Mesendoderm (in vitro differentiated cells): ENCODE measurements around the gene LAMA3.
A peak's percentile ranks its signal among the peaks of the same experiment; 100 is the strongest.

ENCODE experiments used
- DNase-seq: peaks from one replicate; pipeline ENCODE4 v3.0.0; 2013
- H2AK5ac ChIP-seq: 2 replicates; pipeline ENCODE4 v1.6.1; 2013; ENCODE audit warnings: low read length, inconsistent platforms
- H2BK120ac ChIP-seq: 2 replicates; pipeline ENCODE4 v1.6.1; 2013; ENCODE audit warnings: low read depth, mild to moderate bottlenecking, low read length, moderate library complexity, mixed read lengths
- H2BK15ac ChIP-seq: replicated peaks from 2 replicates; pipeline ENCODE4 v1.6.1; 2013; ENCODE audit warnings: low read depth, mild to moderate bottlenecking, moderate library complexity
- H2BK5ac ChIP-seq: 2 replicates; pipeline ENCODE4 v1.6.1; 2013; ENCODE audit warnings: low read length, inconsistent platforms
- H3K18ac ChIP-seq: 2 replicates; pipeline ENCODE4 v1.6.1; 2013; ENCODE audit warnings: mild to moderate bottlenecking, low read length, mixed read lengths
- H3K23ac ChIP-seq: one replicate; pipeline ENCODE4 v1.6.1; 2013; ENCODE audit warnings: low read length
- H3K27ac ChIP-seq: 2 replicates; pipeline ENCODE4 v1.5.1; 2013; ENCODE audit warnings: low read depth, mild to moderate bottlenecking, inconsistent platforms, low read length, moderate library complexity
- H3K27me3 ChIP-seq: 2 replicates; pipeline ENCODE4 v1.6.1; 2013; ENCODE audit warnings: low read length, control low read depth, mild to moderate bottlenecking, inconsistent platforms; ENCODE audit not compliant: insufficient read depth, poor library complexity
- H3K36me3 ChIP-seq: 2 replicates; pipeline ENCODE4 v1.6.1; 2013; ENCODE audit warnings: low read length, inconsistent platforms; ENCODE audit not compliant: control insufficient read depth, insufficient read depth
- H3K4ac ChIP-seq: one replicate; pipeline ENCODE4 v1.6.1; 2013; ENCODE audit warnings: low read depth, mild to moderate bottlenecking, low read length, moderate library complexity
- H3K4me1 ChIP-seq: 2 replicates; pipeline ENCODE4 v1.6.1; 2013; ENCODE audit warnings: low read depth, low read length, inconsistent platforms; ENCODE audit not compliant: control insufficient read depth
- H3K4me2 ChIP-seq: 2 replicates; pipeline ENCODE4 v1.6.1; 2013; ENCODE audit warnings: low read length
- H3K4me3 ChIP-seq: 2 replicates; pipeline ENCODE4 v1.5.1; 2013; ENCODE audit warnings: mild to moderate bottlenecking, low read length
- H3K56ac ChIP-seq: one replicate; pipeline ENCODE4 v1.6.1; 2013; ENCODE audit warnings: low read length
- H3K79me1 ChIP-seq: 2 replicates; pipeline ENCODE4 v1.6.1; 2013; ENCODE audit warnings: low read length, inconsistent platforms
- H3K79me2 ChIP-seq: 2 replicates; pipeline ENCODE4 v1.6.1; 2013; ENCODE audit warnings: mild to moderate bottlenecking, low read length; ENCODE audit not compliant: control insufficient read depth, insufficient read depth
- H3K9ac ChIP-seq: 2 replicates; pipeline ENCODE4 v1.6.1; 2013; ENCODE audit warnings: low read length, inconsistent platforms
- H4K5ac ChIP-seq: one replicate; pipeline ENCODE4 v1.6.1; 2013; ENCODE audit warnings: low read length
- H4K8ac ChIP-seq: one replicate; pipeline ENCODE4 v1.6.1; 2013; ENCODE audit warnings: low read depth, mild to moderate bottlenecking, control low read depth, low read length, moderate library complexity
- WGBS: extraction: QIAGEN DNeasy Blood & Tissue Kit; methylation state at CpG from one replicate; pipeline ENCODE4 v1.1.7; 2013; ENCODE audit warnings: low lambda C conversion rate, missing lambda C conversion rate; ENCODE audit not compliant: insufficient coverage; ENCODE audit errors: extremely low coverage; 5-methylcytosine and 5-hydroxymethylcytosine counted together

LAMA3 gene

DNA sequence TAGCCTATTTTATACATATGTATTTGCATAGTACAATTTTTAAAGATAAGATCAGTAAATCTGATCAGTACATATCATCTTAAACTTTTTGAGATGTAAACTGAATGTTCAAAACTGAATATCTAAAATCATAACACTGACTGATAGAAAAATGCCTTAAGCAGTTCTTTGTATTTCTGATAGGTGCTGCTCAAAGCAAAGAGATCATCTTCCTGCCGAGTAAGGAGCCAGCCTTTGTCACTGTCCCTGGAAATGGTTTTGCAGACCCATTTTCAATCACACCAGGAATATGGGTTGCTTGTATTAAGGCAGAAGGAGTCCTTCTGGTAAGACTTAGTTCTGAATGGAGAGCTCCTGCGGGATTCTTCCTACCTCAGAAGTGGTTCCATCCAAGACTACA is 135.0 kb downstream of the LAMA3 start:
- H4K8ac ChIP-seq = no peak overlapping the region

DNA sequence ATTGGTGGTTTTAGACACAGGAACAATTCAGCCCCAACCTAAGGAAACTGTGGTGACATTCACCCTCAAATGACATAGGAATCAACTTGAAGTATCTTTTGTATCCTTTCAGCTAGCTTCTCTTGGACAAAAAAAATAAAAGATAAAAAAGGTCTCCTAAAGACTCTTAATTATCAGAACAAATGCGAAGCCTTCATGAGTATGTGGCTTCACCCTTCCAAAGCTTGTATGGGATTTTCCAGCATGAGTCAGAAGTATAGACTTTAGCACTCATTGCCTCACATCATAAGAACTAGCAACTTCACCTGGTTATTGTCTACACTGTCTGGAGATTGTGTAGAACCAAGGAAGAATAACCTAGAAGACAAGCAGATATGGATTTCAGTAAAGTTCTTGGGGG is 135.4 kb downstream of the LAMA3 start:
- Histone ChIP-seq H3K4ac (no peak overlapping the region), H3K27me3 (no peaks in the 10 kb centered on the region), H3K4me2 (no peak overlapping the region), H2BK5ac (no peak overlapping the region), H3K27ac (no peak overlapping the region), H3K79me2 (no peaks in the 10 kb centered on the region), H4K8ac (no peak overlapping the region), H3K79me1 (no peaks in the 10 kb centered on the region), H3K4me3 (no peak overlapping the region), H3K4me1 (no peaks in the 10 kb centered on the region), H2BK15ac (no peak overlapping the region), H2AK5ac (no peak overlapping the region), H3K9ac (no peak overlapping the region), H3K18ac (no peak overlapping the region), H3K56ac (no peak overlapping the region), H2BK120ac (no peak overlapping the region), H3K23ac (no peak overlapping the region), H4K5ac (no peak overlapping the region), H3K36me3 (no peaks in the 10 kb centered on the region)
- no CpG with 5 or more reads among the region's 1 CpG for whole genome bisulfite sequencing
- no peak for DNase-seq

More for the DNA sequence above, 135.0 kb downstream of the LAMA3 start:
- no peak overlapping the region for H3K18ac ChIP-seq
- no peak overlapping the region for H2BK15ac ChIP-seq
- WGBS = no CpG with 5 or more reads among the region's 2 CpGs
- no peak overlapping the region for H3K9ac ChIP-seq
- no peaks in the 10 kb centered on the region for H3K36me3 ChIP-seq
- H3K27me3 ChIP-seq = no peaks in the 10 kb centered on the region
- H4K5ac ChIP-seq = no peak overlapping the region
- DNase-seq = peak; percentile 53
- no peaks in the 10 kb centered on the region for H3K79me2 ChIP-seq
- H2AK5ac ChIP-seq = no peak overlapping the region
- no peak overlapping the region for H3K4me3 ChIP-seq
- no peak overlapping the region for H3K4ac ChIP-seq
- no peak overlapping the region for H3K27ac ChIP-seq
- H3K23ac ChIP-seq = no peak overlapping the region
- no peak overlapping the region for H3K56ac ChIP-seq
- H3K4me2 ChIP-seq = no peak overlapping the region
- no peak overlapping the region for H2BK120ac ChIP-seq
- H3K4me1 ChIP-seq = no peaks in the 10 kb centered on the region
- H2BK5ac ChIP-seq = no peak overlapping the region
- no peaks in the 10 kb centered on the region for H3K79me1 ChIP-seq

- H3K9ac ChIP-seq = no peak overlapping the region
- H3K18ac ChIP-seq = no peak overlapping the region
- H3K23ac ChIP-seq = no peak overlapping the region
- H2BK5ac ChIP-seq = no peak overlapping the region
- H3K4ac ChIP-seq = no peak overlapping the region
- H3K79me1 ChIP-seq = no peaks in the 10 kb centered on the region
- no peak overlapping the region for H3K27ac ChIP-seq
- no peak for DNase-seq
- no peak overlapping the region for H2BK120ac ChIP-seq
- H3K4me3 ChIP-seq = no peak overlapping the region
- no peak overlapping the region for H3K4me2 ChIP-seq
- no peaks in the 10 kb centered on the region for H3K79me2 ChIP-seq
- H4K5ac ChIP-seq = no peak overlapping the region
- no peaks in the 10 kb centered on the region for H3K36me3 ChIP-seq
- no peak overlapping the region for H4K8ac ChIP-seq
- H2BK15ac ChIP-seq = no peak overlapping the region
- no peaks in the 10 kb centered on the region for H3K27me3 ChIP-seq
- H3K4me1 ChIP-seq = no peaks in the 10 kb centered on the region
- H2AK5ac ChIP-seq = no peak overlapping the region
- no peak overlapping the region for H3K56ac ChIP-seq
- WGBS = no CpG with 5 or more reads among the region's 2 CpGs
Measured at GRCh38 chr18:23825496-23825895, 136.2 kb downstream of the LAMA3 start.

- Histone ChIP-seq H3K27ac (no peak overlapping the region), H3K4me2 (no peak overlapping the region), H2AK5ac (no peak overlapping the region), H2BK120ac (no peak overlapping the region), H3K4me3 (no peak overlapping the region), H3K4ac (no peak overlapping the region), H3K4me1 (no peaks in the 10 kb centered on the region), H3K56ac (no peak overlapping the region), H3K18ac (no peak overlapping the region), H3K79me2 (no peaks in the 10 kb centered on the region), H3K9ac (no peak overlapping the region), H3K23ac (no peak overlapping the region), H3K36me3 (no peaks in the 10 kb centered on the region), H2BK15ac (no peak overlapping the region), H4K5ac (no peak overlapping the region), H3K27me3 (no peaks in the 10 kb centered on the region), H2BK5ac (no peak overlapping the region), H4K8ac (no peak overlapping the region), H3K79me1 (no peaks in the 10 kb centered on the region)
- DNase-seq = no peak
- no CpG with 5 or more reads among the region's 6 CpGs for WGBS
Measured at GRCh38 chr18:23825978-23826405, 136.7 kb downstream of the LAMA3 start.

- Histone ChIP-seq H2BK15ac (no peak overlapping the region), H3K4me2 (no peak overlapping the region)
- no CpG with 5 or more reads among the region's 4 CpGs for WGBS
Measured at GRCh38 chr18:23826850-23827620, 137.8 kb downstream of the LAMA3 start.

DNA sequence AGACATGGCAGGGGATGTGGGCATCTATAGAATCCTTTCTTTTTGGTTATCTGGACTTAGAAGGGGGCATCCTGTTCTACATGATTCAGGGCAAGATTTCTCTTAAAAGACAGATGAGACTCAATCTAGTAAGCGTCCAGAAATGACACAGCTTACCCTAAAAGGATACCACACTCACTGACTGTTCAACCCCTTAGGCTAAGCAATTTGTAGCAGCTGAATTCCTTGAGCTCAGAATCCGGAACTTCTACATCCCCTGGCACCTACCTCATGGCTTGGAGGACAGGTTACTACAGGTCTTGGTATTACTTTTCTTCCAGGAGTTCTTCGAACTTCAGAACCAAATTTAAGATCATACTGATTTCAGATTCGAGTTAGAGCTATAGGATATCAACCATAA is 138.4 kb downstream of the LAMA3 start:
- no peaks in the 10 kb centered on the region for H3K79me1 ChIP-seq
- DNase-seq = no peak
- no peak overlapping the region for H2AK5ac ChIP-seq
- no peaks in the 10 kb centered on the region for H3K27me3 ChIP-seq
- H3K79me2 ChIP-seq = no peaks in the 10 kb centered on the region
- H4K5ac ChIP-seq = no peak overlapping the region
- no CpG with 5 or more reads among the region's 4 CpGs for WGBS
- H3K9ac ChIP-seq = no peak overlapping the region
- H2BK5ac ChIP-seq = no peak overlapping the region
- H3K36me3 ChIP-seq = no peaks in the 10 kb centered on the region
- H3K4me3 ChIP-seq = no peak overlapping the region
- H3K4ac ChIP-seq = no peak overlapping the region
- no peak overlapping the region for H2BK120ac ChIP-seq
- H3K4me2 ChIP-seq = no peak overlapping the region
- H3K27ac ChIP-seq = no peak overlapping the region
- no peak overlapping the region for H4K8ac ChIP-seq
- H3K56ac ChIP-seq = no peak overlapping the region
- no peak overlapping the region for H3K18ac ChIP-seq
- no peaks in the 10 kb centered on the region for H3K4me1 ChIP-seq
- no peak overlapping the region for H3K23ac ChIP-seq
- no peak overlapping the region for H2BK15ac ChIP-seq

More at GRCh38 chr18:23826850-23827620, 137.8 kb downstream of the LAMA3 start:
- Histone ChIP-seq H3K79me1 (no peaks in the 10 kb centered on the region), H3K4me3 (no peak overlapping the region), H3K4ac (no peak overlapping the region), H2BK120ac (no peak overlapping the region), H2BK5ac (no peak overlapping the region), H3K18ac (no peak overlapping the region), H3K56ac (no peak overlapping the region), H3K23ac (no peak overlapping the region), H3K4me1 (no peaks in the 10 kb centered on the region), H3K9ac (no peak overlapping the region), H3K36me3 (no peaks in the 10 kb centered on the region), H4K8ac (no peak overlapping the region), H3K27ac (no peak overlapping the region), H3K27me3 (no peaks in the 10 kb centered on the region), H4K5ac (no peak overlapping the region), H2AK5ac (no peak overlapping the region), H3K79me2 (no peaks in the 10 kb centered on the region)
- DNase-seq = no peak
